ENCODE measurements around the gene GPR142. TPM values are rescaled to one million over a fixed set of nuclear protein-coding genes. Genes with fewer than 3 reads are reported as not detected.

GPR142 gene
- total RNA-seq, 1 experiment from 2014 or later = not detected

DNA sequence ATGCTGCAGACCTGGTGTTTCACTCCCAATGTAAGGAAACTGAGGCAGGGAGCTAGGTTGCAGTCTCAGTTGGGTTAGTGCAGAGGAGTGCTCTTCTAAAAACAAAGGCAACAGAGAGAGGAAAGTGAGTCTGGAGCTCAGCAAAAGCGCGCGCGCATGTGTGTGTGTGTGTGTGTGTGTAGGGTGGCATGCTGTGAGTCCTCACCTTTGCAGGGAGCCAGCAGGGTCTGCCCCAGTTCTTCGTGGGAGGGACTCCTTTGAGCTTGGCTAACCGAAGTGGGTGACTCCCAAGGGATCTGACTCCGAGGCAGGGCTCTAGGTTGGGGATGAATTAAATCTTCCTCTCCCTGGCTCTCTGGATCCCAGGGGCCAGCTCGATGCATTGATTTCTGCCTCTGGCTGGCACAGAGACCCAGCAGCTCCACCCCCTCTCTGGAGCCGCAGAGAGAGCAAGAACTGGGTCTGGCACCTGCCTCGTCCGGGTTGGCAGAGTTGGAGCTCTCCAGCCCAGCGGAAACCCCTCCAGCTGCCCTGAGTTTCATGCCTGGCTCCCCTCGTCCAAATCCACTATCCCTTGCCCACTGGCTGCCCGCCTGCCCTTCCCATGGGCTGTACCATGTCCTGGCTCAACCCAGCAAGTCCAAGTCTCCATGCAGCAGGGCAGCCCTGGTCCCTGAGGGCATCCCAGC is 4.4 kb upstream of the GPR142 start:
- Histone ChIP-seq H3K79me2 (ENCODE audit: low read length) (no peaks in the 10 kb centered on the region), H3K9me2 (replicated peaks; ENCODE audit: low read length) (no peaks in the 10 kb centered on the region), H3K36me3 (ENCODE audit: low read depth, low read length) (no peaks in the 10 kb centered on the region), H3K4me2 (ENCODE audit: low read length) (no peak overlapping the region), H3K9me3 (ENCODE audit: low read length) (no peaks in the 10 kb centered on the region), H3F3A (ENCODE audit: low read length, unreplicated experiment) (no peaks in the 10 kb centered on the region), H3K4me1 (ENCODE audit: insufficient read depth, low read length) (no peaks in the 10 kb centered on the region), H3K27ac (ENCODE audit: low read length) (no peak overlapping the region), H4K20me1 (ENCODE audit: low read length) (no peaks in the 10 kb centered on the region), H3K4me3 (ENCODE audit: low read length) (no peak overlapping the region), H3K9ac (ENCODE audit: low read length) (no peak overlapping the region), H3K27me3 (ENCODE audit: low read length) (peaks cover 50% of the 10 kb centered on the region), H2AFZ (ENCODE audit: low read length) (no peak overlapping the region)
- no TSS peak for BruUV-seq (replicated peaks)
- no peak for DNase-seq
- ATAC-seq = no peak
- POLR2A ChIA-PET (ENCODE audit: unreplicated experiment) = no interaction called here
- CTCF ChIA-PET = interaction anchor here (1.1 to 1.6 kb wide), 3 partner anchors 17 to 61 kb away, joined by 3 to 4 read pairs (median 3); no protein-coding TSS in a partner anchor
- TF ChIP-seq EZH2phosphoT487 (IDR thresholded peaks at IDR 0.05; ENCODE audit: borderline replicate concordance, low read length) (no peak), EZH2 (IDR thresholded peaks at IDR 0.05; ENCODE audit: low read length, unreplicated experiment) (no peak)
- TF ChIP-seq, protein P1, sequence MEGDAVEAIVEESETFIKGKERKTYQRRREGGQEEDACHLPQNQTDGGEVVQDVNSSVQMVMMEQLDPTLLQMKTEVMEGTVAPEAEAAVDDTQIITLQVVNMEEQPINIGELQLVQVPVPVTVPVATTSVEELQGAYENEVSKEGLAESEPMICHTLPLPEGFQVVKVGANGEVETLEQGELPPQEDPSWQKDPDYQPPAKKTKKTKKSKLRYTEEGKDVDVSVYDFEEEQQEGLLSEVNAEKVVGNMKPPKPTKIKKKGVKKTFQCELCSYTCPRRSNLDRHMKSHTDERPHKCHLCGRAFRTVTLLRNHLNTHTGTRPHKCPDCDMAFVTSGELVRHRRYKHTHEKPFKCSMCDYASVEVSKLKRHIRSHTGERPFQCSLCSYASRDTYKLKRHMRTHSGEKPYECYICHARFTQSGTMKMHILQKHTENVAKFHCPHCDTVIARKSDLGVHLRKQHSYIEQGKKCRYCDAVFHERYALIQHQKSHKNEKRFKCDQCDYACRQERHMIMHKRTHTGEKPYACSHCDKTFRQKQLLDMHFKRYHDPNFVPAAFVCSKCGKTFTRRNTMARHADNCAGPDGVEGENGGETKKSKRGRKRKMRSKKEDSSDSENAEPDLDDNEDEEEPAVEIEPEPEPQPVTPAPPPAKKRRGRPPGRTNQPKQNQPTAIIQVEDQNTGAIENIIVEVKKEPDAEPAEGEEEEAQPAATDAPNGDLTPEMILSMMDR (conservative IDR thresholded peaks at IDR 0.05; ENCODE audit: low read depth, low read length) = no peak
- intact Hi-C loops (cut with micrococcal nuclease) = loop anchor here (5.0 kb wide), 1 partner anchor 151 kb away; the partner anchor contains the start of gene TTYH2

DNA sequence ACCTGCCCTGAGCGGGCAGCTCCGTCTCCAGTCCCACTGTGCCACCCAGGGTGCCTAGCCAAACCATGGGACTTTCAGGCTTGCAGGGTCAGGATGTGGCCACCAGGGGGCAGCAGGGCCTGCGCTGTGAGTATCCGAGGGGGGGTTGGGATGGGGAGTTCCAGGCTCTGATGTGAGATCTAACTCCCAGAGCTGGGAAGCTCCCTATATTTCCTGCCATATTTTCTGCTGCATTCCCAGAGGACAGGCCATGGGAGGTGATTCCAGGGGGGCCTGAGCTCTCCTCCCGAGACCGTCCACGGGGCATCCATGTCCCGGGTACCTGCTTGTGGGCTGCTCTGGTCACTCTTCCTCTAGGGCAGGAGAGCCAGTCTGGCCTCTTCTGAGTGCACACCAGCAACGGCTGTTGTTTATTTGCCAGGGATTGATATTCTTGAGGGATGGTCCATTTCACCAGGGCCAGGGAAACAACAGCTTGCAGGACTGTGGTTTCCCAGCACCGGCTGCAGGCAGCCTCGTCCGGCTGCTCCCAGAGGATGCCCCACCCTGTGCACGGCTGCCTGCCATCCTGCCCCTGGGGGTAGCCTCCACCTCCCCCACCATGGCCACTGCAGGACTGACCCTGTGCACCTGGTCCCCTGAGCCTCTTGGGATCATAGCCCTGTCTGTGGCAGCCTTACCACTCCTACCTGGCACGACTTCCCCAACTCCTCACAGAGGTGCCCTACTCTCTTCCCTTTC is 1.2 kb downstream of the GPR142 start:
- ATAC-seq (peak; percentile 88), DNase-seq (peak; percentile 84)
- ChIA-PET CTCF (interaction anchor here (0.5 to 2.6 kb wide), 8 partner anchors 11 to 300 kb away, joined by 3 to 15 read pairs (median 4); no protein-coding TSS in a partner anchor), POLR2A (ENCODE audit: unreplicated experiment) (no interaction called here)
- no peaks in the 10 kb centered on the region for H3F3A ChIP-seq (ENCODE audit: low read length, unreplicated experiment)
- no peak overlapping the region for H3K27ac ChIP-seq (ENCODE audit: low read length)
- H3K36me3 ChIP-seq (ENCODE audit: low read depth, low read length) = no peaks in the 10 kb centered on the region
- H3K27me3 ChIP-seq (ENCODE audit: low read length) = 0 out of 2 replicates have a peak, but pooled peaks cover 6% of the 10 kb centered on the region
- H3K9me2 ChIP-seq (replicated peaks; ENCODE audit: low read length) = no peaks in the 10 kb centered on the region
- intact Hi-C loops (cut with micrococcal nuclease) = loop anchor here (1.0 to 5.0 kb wide), 2 partner anchors 125 to 234 kb away; no protein-coding TSS in a partner anchor
- no peak overlapping the region for H3K9ac ChIP-seq (ENCODE audit: low read length)
- no TSS peak for BruUV-seq (replicated peaks)
- 0 out of 2 replicates have a peak, but pooled peaks cover 4% of the 10 kb centered on the region for H3K4me1 ChIP-seq (ENCODE audit: insufficient read depth, low read length)
- H3K9me3 ChIP-seq (ENCODE audit: low read length) = no peaks in the 10 kb centered on the region
- no peak overlapping the region for H3K4me3 ChIP-seq (ENCODE audit: low read length)
- TF ChIP-seq EZH2phosphoT487 (IDR thresholded peaks at IDR 0.05; ENCODE audit: borderline replicate concordance, low read length) (no peak), EZH2 (IDR thresholded peaks at IDR 0.05; ENCODE audit: low read length, unreplicated experiment) (no peak)
- TF ChIP-seq, protein P1 (conservative IDR thresholded peaks at IDR 0.05; ENCODE audit: low read depth, low read length) = peak; percentile 98
- no peak overlapping the region for H2AFZ ChIP-seq (ENCODE audit: low read length)
- H4K20me1 ChIP-seq (ENCODE audit: low read length) = no peaks in the 10 kb centered on the region
- H3K4me2 ChIP-seq (ENCODE audit: low read length) = peak overlapping the region; percentile 47
- H3K79me2 ChIP-seq (ENCODE audit: low read length) = no peaks in the 10 kb centered on the region

Data from PC-3 (cell line).